Measurements from ENCODE around the gene NUP188.
"Not testable (repeated sequence)": the region's sequence is repeated elsewhere in the genome, so short reads cannot be mapped to it uniquely, and the experiment has no call there.

NUP188 gene

DNA sequence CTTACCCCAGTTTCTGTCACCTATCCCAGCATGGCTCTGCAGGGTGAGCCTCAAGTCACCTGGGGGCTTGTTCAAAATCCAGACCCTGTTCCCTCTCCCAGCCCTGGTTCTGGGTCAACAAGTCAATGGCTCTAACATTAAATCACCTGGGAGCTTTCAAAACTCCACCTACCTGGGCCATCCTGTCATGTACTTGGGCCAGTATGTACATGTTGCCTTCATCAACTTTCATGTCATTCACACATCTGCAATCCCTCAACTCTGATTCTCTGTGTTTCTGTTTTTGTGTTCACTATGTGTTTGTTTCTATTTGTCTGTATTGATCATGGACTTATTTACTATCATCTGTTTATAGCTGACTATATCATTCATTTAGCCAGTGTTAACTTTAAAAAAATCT lies 82.7 kb downstream of the NUP188 start:
- no peak for DNase-seq (ENCODE audit: low read depth)

DNA sequence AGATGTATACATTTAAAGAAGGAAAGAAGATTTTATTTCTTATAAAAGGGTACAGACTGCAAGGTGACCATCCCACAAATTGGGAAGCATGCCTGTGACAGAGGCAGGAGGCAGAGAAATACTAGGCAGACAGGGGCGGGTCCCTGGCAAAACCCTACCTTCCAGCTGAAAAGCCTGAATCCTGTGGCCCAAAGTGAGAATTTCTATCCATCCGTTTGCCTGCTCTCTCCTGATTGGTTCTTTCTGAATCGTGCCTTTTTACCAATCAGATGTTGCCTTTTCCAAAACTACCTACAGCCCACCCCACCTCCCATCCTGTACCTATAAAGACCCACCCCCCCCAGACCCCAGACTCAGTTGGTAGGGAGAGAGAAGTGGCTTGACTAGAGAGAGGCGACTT lies 84.0 kb downstream of the NUP188 start:
- DNase-seq (ENCODE audit: low read depth): no peak

DNA sequence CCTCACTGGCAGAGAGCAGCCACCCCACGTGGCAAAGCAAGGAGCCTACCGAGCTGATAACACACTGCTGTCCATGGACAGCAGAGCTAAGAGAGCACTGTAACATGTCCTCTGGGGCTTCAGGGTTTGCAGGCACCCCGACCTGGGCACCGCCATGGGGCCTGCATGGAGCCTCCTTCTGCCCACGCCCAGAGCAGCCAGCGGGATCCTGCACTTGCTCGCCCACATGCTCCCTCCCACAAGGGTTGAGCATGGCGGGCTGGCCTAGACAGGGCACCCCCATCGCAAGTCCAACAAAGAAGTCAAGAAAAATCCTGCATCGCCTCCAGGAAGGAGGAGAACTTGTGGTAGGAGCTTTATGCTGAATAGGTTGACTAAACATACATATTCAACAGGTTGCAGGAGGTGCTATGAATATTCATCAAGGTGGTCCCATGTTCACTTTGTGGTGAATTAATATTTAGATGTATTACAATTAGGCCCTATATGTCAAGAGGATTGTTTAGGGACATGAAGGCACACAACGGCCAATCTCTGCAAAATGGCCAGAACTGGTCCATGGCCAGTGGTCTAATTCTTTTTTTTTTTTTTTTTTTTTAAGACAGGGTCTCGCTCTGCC lies 85.2 kb downstream of the NUP188 start:
- no peak for DNase-seq (ENCODE audit: low read depth)

DNA sequence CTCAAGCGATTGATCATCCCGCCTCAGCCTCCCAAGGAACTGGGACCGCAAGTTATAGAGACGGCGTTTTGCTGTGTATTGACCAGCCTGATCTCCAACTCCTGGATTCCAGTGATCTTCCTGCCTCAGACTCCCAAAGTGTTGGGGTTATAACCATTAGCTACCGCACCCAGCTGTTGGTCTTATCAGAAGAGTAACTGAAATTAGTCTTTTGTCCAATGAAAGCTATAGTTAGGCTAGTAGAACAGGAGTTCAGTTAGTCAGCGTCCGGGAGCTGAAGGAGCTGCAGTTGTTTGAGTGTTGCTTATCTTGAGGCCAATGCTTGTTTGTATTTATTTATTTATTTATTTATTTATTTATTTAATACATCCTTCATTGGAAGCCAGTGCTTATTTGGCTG lies 85.7 kb downstream of the NUP188 start:
- DNase-seq (ENCODE audit: low read depth): no peak

DNA sequence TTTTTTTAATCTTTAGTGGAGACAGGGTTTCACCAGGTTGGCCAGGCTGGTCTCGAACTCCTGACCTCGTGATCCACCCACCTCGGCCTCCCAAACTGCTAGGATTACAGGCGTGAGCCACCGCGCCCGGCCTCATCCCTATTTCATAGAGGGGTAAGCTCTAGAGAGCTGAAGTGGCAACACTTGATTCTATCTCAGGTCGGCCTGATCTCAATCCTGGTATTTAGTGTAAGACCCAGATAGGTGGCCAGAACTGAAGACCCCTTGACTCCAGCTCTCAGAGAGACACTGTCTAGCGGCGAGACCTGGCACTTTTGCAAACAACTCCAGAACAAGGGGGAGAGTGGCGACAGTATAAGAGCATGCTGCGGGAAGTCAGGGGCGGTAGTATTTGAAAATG lies 88.3 kb downstream of the NUP188 start:
- not testable (repeated sequence) for DNase-seq (ENCODE audit: low read depth)

DNA sequence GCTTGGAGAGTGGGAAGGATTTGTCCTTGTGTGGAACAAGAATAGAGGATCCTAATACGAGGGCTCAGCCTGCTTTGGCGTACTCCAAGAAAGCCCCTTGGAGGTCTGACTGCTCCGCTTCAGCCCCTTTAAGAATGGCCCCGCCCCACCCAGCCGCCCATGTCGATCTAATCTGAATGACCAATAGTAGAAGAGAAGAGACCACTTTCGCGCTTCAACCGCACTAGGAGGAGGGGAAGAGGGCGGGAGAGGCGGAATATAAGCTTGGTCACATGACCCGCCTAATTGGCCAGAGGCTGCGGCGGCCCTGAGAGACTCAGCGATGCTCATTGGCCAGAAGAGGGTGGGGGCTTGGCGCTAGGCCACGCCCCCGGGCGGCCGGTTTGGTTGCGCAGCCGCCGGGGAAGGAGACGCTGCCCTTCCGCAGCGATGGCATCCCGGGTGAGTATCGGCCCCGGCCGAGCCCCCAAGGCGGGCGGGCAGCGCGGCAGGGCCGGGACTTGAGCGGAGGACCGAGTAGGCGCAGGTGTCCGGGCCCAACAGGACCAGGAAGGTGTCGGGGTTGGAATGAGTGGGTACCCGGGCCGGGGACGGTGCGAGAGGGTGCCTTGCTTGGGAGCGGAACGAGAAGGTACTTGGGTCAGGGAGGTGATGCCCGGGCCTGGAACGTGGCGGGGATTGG lies 88.9 kb downstream of the NUP188 start, which contains the start of gene MIGA2:
Gene MIGA2 (plus strand): TSS at position 386 of the 682 bp plus-strand sequence. CDS start 3,969 bp downstream, outside the sequence.
- peak; percentile 99 for DNase-seq (ENCODE audit: low read depth)

DNA sequence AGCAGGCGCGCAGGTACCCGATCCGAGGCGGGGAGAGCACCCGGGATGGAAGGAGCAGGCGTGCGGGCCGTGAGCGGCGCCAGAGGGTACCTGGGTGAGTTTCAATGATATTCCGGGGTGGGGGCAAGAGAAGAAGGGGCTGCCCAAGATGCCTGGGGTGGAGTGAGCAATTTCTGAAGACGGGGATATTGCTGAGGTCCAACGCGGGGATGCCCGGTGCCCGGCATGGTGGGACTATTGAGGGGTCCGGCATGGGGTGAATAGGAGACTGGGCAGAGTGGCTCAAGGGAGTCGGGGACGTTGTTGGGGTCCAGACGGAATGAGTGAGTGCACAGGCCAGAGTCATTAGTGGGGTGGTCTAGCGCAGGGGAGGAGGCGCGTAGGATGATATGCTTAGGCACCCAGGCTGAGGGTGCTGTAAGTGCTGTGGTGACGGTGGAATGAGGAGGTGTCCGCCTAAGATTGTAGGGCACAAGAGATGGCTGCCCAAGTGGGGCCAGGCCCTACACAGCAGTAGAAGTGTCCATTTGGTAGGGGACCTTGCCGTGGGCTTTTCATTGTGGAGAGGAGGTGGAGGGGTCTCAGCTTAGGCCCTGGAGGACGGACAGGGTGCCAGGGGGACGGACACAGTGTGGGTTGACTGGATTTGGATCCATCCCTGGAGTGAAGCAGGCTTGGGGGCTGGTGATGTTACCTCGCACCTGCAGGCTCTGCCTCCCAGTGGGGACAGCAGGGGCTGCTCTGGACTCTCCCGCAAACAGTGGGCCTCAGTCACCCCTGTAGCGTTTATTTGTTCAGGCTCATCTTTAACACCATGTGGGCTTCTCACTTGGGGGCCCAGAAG lies 89.6 kb downstream of the NUP188 start:
- DNase-seq (ENCODE audit: low read depth): no peak

DNA sequence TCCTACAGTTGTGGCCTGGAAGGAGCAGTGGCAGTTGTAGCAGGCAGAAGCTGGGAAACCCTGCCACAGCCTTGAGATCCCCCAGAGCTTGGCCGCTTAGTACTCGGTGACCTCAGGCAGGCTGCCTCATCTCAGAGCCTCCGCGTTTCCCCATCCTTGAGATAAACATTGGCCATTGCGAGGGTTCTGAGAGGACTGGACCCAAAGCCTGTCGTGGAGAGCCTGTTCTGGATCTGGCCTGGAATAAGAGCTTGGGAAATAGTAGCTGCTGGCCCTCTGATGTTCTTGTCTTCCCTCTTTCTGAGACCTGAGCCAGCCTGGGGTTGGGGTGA lies 90.2 kb downstream of the NUP188 start:
- peak; percentile 49 for DNase-seq (ENCODE audit: low read depth)

DNA sequence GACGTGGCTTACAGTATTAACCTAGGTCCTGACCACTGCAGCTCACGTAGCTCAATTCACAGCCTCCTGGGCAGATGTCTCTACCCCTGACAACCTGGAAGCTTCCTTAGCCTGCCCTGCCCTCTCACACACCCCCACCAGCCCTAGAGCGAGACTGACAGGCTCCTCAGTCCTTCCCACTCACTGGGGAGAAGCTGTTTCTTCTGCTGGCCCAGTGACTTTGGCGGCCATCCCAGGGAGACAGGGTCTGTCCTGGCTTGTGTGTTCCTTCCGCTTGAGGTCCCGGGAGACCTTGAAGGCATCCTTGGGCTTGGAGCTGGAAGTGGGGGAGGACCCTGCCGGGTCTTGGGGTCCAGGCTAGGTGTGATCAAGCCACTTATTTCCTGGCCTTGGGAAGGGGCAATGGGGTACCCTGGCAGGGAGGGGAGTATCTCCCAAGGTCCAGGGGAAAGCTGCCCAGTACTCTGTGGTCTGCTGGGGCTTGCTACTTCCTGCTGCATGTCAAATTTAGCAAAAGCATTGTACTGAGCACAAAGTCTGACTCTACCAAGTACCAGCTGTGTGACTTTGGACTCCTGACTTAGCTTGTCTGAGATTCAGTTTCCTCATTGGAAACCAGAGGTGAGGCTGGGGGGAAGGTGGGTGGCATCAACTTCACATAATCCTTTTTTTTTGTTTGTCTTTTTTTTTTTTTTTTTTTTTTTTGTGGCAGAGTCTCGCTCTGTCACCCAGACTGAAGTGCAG lies 90.8 kb downstream of the NUP188 start:
- DNase-seq (ENCODE audit: low read depth): no peak

DNA sequence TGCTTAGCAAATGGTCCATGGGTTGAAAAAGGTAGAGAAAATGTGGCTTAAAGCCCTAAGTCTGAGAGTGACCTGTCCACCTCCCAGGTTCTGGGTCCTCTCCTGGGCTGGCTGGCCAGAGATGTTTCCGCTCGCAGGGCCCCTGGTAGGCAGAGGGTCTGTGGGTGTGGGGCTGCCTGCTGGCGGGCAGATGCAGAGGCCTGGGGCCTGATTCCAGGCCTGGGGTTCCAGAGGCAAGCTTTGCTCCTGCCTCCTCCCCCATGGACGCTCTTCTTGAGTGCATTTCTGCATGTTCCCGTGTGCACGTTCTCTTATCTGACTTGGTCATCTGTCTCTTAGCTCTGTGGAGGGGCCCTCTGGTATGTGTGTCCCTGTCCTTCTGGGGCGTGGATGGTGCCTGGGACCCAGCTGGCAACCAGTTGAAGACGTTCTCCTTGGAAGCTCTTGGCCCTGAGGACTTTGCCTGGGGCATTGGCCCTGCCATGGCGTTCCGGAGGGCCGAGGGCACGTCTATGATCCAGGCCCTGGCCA lies 92.7 kb downstream of the NUP188 start:
- DNase-seq (ENCODE audit: low read depth): no peak

DNA sequence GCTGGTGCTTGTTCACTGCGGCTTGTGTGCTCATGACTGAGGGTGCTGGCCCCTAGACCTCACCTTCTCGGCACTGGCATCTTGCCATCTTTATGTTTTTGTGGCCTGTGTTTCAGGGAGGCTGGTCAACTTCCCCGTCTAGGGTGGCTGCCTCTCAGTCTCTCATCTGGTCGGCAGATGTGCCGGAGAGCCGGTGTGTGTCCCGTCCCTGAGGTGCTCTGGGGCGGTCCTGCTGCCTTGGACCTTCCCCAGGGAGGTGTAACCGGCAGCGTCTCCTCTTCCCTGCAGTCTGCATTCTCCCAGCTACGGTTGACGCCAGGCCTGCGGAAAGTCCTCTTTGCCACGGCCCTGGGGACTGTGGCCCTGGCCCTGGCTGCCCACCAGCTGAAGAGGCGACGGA lies 94.5 kb downstream of the NUP188 start:
- DNase-seq (ENCODE audit: low read depth): no peak

DNA sequence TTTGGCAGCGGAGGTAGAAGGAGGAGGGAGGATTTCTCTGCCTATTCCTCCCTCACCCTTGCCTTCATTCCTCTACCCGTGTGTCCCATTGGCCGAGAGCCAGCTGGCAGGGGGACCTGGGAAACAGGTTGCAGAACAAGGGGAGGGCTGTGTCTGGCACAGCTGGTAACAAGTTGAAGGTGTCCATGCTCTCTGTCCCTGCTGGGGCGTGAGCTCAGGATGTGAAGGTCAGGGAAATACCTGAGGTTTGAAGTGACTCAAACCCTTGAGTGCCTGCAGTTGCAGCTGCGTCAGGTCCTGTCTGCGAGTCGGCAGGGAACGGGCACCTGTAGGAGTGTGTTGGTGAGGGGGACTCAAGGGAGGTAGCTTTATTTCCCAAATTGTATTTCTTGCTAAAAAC lies 105.1 kb downstream of the NUP188 start:
- no peak for DNase-seq (ENCODE audit: low read depth)

DNA sequence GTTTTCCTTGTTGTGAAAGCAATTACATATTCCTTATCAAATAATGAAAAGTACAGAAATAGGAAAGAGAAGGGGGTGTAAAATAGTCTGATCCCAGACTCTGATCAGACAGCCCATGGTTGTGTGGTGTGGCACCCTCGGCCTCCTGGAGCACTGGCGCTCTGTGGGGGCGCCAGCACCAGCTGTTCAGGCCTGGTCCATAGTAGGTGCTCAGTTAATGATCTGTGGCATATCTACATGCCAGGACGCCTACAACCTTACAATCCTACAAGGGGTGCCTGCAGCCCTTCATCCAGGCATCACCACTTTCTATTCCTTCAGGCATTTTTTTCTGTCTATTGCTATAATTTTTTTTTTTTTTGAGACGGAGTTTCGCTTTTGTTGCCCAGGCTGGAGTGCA lies 105.5 kb downstream of the NUP188 start:
- no peak for DNase-seq (ENCODE audit: low read depth)

DNA sequence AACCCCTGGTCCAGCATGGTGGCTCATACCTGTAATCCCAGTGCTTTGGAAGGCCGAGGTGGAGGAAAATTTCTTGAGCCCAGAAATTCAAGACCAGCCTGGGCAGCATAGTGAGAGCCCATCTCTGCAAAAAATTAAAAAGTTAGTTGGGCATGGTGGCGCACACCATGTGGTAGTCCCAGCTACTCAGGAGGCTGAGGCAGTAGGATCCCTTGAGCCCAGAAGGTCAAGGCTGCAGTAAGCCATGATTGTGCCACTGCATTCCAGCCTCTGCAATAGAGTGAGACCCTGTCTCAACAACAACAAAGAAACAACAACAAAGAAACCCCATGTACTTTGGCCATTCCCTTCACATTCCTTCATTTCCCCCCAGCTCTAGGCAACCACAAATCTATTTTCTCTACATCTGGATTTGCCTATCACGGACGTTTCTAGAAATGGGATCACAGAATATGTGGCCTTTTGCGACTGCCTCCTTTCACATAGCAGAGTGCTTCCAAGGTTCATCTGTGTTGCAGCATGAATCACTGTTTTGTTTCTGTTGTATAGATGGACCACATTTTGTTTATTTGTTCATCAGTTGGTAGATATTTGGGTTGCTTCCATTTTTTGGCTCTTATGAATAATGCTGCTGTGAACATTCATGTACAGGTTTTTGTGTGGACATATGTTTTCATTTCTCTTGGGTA lies 106.8 kb downstream of the NUP188 start:
- peak; percentile 71 for DNase-seq (ENCODE audit: low read depth)

Data from fibroblast of gingiva (primary cell).